HCT116 (cell line): ENCODE data around the gene ENTPD8. TPM values are rescaled to one million over a fixed set of nuclear protein-coding genes. Genes with fewer than 3 reads are reported as not detected.

Source experiments
- ATAC-seq: fragments of 200-7000 bp; cut with Tn5 transposase; 2 replicates; pipeline ENCODE4 v1.9.1; 2020; ENCODE audit warnings: mild to moderate bottlenecking, moderate library complexity
- BruUV-seq: library from RNA; stranded (reverse); fragments of 400-500 nt; replicated peaks from 2 replicates; lab custom pipeline; 2021; lab: Mats Ljungman, UMichigan
- CTCF ChIA-PET: fragments of 300-600 bp; sonication (Branson Sonifier 250); formaldehyde crosslinking; loops from one replicate; lab custom pipeline; 2021; ENCODE audit warnings: antibody characterized with exemption; lab: Charles Lee
- POLR2A ChIA-PET: fragments of 300-600, 350-600 bp; sonication (Branson Sonifier 250); formaldehyde crosslinking; loops from one replicate; lab custom pipeline; 2021; ENCODE audit warnings: antibody characterized with exemption; lab: Charles Lee
- RAD21 ChIA-PET, 2 experiments: fragments of 300-600 bp; sonication (Branson Sonifier 250); formaldehyde crosslinking; loops; one replicate each; lab custom pipeline; 2023; ENCODE audit warnings: low total read pairs in 2 of 2; ENCODE audit not compliant: uncharacterized antibody in 2 of 2, unreplicated experiment in 2 of 2, low non-redundant PET in 1 of 2; lab: Charles Lee
- DNase-seq: peaks from one replicate; pipeline ENCODE4 v3.0.0-alpha.2; 2010; ENCODE audit warnings: low read depth, low spot score
- H2AFZ ChIP-seq: fragments of 200-600 bp; shearing (Covaris generic), sonication (generic); 2 replicates; pipeline ENCODE4 v1.6.1; 2017; ENCODE audit warnings: low read depth, mixed run types, mixed read lengths, antibody characterized with exemption, low read length; ENCODE audit not compliant: poor library complexity, severe bottlenecking
- H3K27ac ChIP-seq: 2 replicates; pipeline ENCODE4 v1.5.1; 2012; ENCODE audit warnings: low read depth, low read length
- H3K27me3 ChIP-seq: fragments of 200-600 bp; sonication (generic); 2 replicates; pipeline ENCODE4 v1.6.1; 2016; ENCODE audit warnings: mixed run types, low read length, mixed read lengths; ENCODE audit not compliant: insufficient read depth
- H3K36me3 ChIP-seq, 2 experiments: fragments of 200-500 bp in 1 of 2; fragments of 200-600 bp in 1 of 2; sonication (Bioruptor generic) in 1 of 2; sonication (generic) in 1 of 2; 2 replicates each; pipeline versions ENCODE4 v1.5.1 to v1.6.1; 2014 to 2016; ENCODE audit warnings: low read length in 2 of 2, inconsistent platforms in 1 of 2, mixed read lengths in 1 of 2, mixed run types in 1 of 2; ENCODE audit not compliant: insufficient read depth in 2 of 2, control insufficient read depth in 1 of 2
- H3K4me1 ChIP-seq, 2 experiments: fragments of 200-600 bp in 1 of 2; sonication (generic) in 1 of 2; 2 replicates each; pipeline versions ENCODE4 v1.5.1 to v1.6.1; 2012 to 2017; ENCODE audit warnings: low read length in 2 of 2, inconsistent platforms in 1 of 2, mild to moderate bottlenecking in 1 of 2, mixed read lengths in 1 of 2, mixed run types in 1 of 2, moderate library complexity in 1 of 2; ENCODE audit not compliant: insufficient read depth in 2 of 2, control insufficient read depth in 1 of 2
- H3K4me2 ChIP-seq: fragments of 200-600 bp; sonication (generic); 2 replicates; pipeline ENCODE4 v1.6.1; 2017; ENCODE audit warnings: mixed run types, low read length, mixed read lengths
- H3K4me3 ChIP-seq, 2 experiments: fragments of 200-600 bp in 1 of 2; sonication (generic) in 1 of 2; replicated peaks in 1 of 2; 2 replicates each; pipeline ENCODE4 v1.5.1; 2011 to 2016; ENCODE audit warnings: low read length in 2 of 2, control low read depth in 1 of 2, low read depth in 1 of 2, mild to moderate bottlenecking in 1 of 2, mixed read lengths in 1 of 2, mixed run types in 1 of 2
- H3K79me2 ChIP-seq: fragments of 200-600 bp; sonication (generic); 2 replicates; pipeline ENCODE4 v1.6.1; 2017; ENCODE audit warnings: mild to moderate bottlenecking, mixed run types, low read length, moderate library complexity, mixed read lengths; ENCODE audit not compliant: insufficient read depth
- H3K9ac ChIP-seq: fragments of 200-600 bp; sonication (generic); 2 replicates; pipeline ENCODE4 v1.6.1; 2016; ENCODE audit warnings: low read length, mixed read lengths
- H3K9me2 ChIP-seq: fragments of 200-600 bp; sonication (generic), shearing (Covaris generic); 2 replicates; pipeline ENCODE4 v1.6.1; 2017; ENCODE audit warnings: mixed run types, mild to moderate bottlenecking, moderate library complexity; ENCODE audit not compliant: insufficient read depth
- H3K9me3 ChIP-seq, 2 experiments: fragments of 200-500 bp in 1 of 2; fragments of 200-600 bp in 1 of 2; sonication (Bioruptor generic) in 1 of 2; sonication (generic) in 1 of 2; 2 replicates each; pipeline ENCODE4 v1.6.1; 2014 to 2017; ENCODE audit warnings: low read length in 2 of 2, mixed read lengths in 2 of 2, inconsistent platforms in 1 of 2, low read depth in 1 of 2, mild to moderate bottlenecking in 1 of 2, mixed run types in 1 of 2, moderate library complexity in 1 of 2; ENCODE audit not compliant: control insufficient read depth in 1 of 2, insufficient read depth in 1 of 2
- H4K20me1 ChIP-seq: fragments of 200-600 bp; sonication (generic), shearing (Covaris generic); 2 replicates; pipeline ENCODE4 v1.6.1; 2017; ENCODE audit warnings: mixed run types, mild to moderate bottlenecking, moderate library complexity; ENCODE audit not compliant: insufficient read depth
- EGR1 ChIP-seq: IDR thresholded peaks from 2 replicates; pipeline ENCODE4 v1.6.1; 2012; ENCODE audit warnings: low read depth
- EZH2 ChIP-seq: fragments of 200-600 bp; sonication (generic); IDR thresholded peaks from 2 replicates; pipeline ENCODE4 v1.6.1; 2017; ENCODE audit warnings: antibody characterized with exemption, mixed run types
- EZH2phosphoT487 ChIP-seq: fragments of 200-600 bp; IDR thresholded peaks from 2 replicates; pipeline ENCODE4 v1.6.1; 2018; ENCODE audit warnings: antibody characterized with exemption, borderline replicate concordance
- FOSL1 ChIP-seq: IDR thresholded peaks from 2 replicates; pipeline ENCODE4 v1.6.1; 2012; ENCODE audit warnings: low read depth
- REST ChIP-seq: IDR thresholded peaks from 2 replicates; pipeline ENCODE4 v1.6.1; 2012; ENCODE audit warnings: low read depth
- TCF7L2 ChIP-seq: IDR thresholded peaks from 2 replicates; pipeline ENCODE4 v1.7.0; 2011; ENCODE audit warnings: borderline replicate concordance, inconsistent platforms; ENCODE audit not compliant: insufficient read depth, insufficient read length; ENCODE audit errors: extremely low read depth
- intact Hi-C: fragments of 100-400 bp; cut with micrococcal nuclease; formaldehyde crosslinking; loops from 2 replicates; pipeline ENCODE4 v1.10.0; 2022
- total RNA-seq: library from RNA; stranded (reverse); gene quantifications from one replicate; pipeline ENCODE4 v1.2.1, GENCODE V29; 2021; ENCODE audit not compliant: unreplicated experiment

ENTPD8 gene
- total RNA-seq, 1 experiment from 2014 or later = 1.7 TPM

- no TSS peak for BruUV-seq
- H3K4me2 ChIP-seq = no peak overlapping the region
- intact Hi-C loops = no loop called here
- ATAC-seq (no peak), DNase-seq (no peak)
- H3K4me3 ChIP-seq = no peak overlapping the region
- no peaks in the 10 kb centered on the region for H3K36me3 ChIP-seq
- H3K4me1 ChIP-seq = peaks cover 0 to 11% of the 10 kb centered on the region in 2 experiments; a peak in 2 of 4 replicates
- TF ChIP-seq EGR1 (no peak), TCF7L2 (peak; percentile 16)
- no peak overlapping the region for H2AFZ ChIP-seq
- no peak overlapping the region for H3K9ac ChIP-seq
- H3K9me3 ChIP-seq = no peaks in the 10 kb centered on the region
- no peak overlapping the region for H3K27ac ChIP-seq
- no peaks in the 10 kb centered on the region for H3K27me3 ChIP-seq
- RAD21 ChIA-PET = no interaction called here
- H4K20me1 ChIP-seq = no peaks in the 10 kb centered on the region
- no peaks in the 10 kb centered on the region for H3K9me2 ChIP-seq
- POLR2A ChIA-PET = no interaction called here
- CTCF ChIA-PET = no interaction called here
- H3K79me2 ChIP-seq = no peaks in the 10 kb centered on the region
Observed at GRCh38 chr9:137397675-137398423, 43.3 kb downstream of the ENTPD8 start.

GRCh38 chr9:137396634-137397367 is 44.4 kb downstream of the ENTPD8 start:
- H3K27ac ChIP-seq = no peak overlapping the region
- no peak overlapping the region for H3K9ac ChIP-seq
- no peak for DNase-seq
- RAD21 ChIA-PET = no interaction called here
- intact Hi-C loops = no loop called here
- H2AFZ ChIP-seq = no peak overlapping the region
- H4K20me1 ChIP-seq = no peaks in the 10 kb centered on the region
- H3K79me2 ChIP-seq = no peaks in the 10 kb centered on the region
- H3K4me1 ChIP-seq = peaks cover 0 to 8% of the 10 kb centered on the region in 2 experiments; a peak in 2 of 4 replicates
- H3K9me2 ChIP-seq = no peaks in the 10 kb centered on the region
- no peak overlapping the region for H3K4me2 ChIP-seq
- H3K4me3 ChIP-seq = no peak overlapping the region
- POLR2A ChIA-PET = no interaction called here
- CTCF ChIA-PET = no interaction called here
- ATAC-seq = no peak
- H3K36me3 ChIP-seq = no peaks in the 10 kb centered on the region
- H3K9me3 ChIP-seq = no peaks in the 10 kb centered on the region
- no TSS peak for BruUV-seq
- no peak for TF ChIP-seq REST
- TF ChIP-seq TCF7L2 = no peak
- TF ChIP-seq EZH2 = no peak
- TF ChIP-seq EZH2phosphoT487 = no peak
- no peak for TF ChIP-seq FOSL1
- no peaks in the 10 kb centered on the region for H3K27me3 ChIP-seq
